Astrocyte (in vitro differentiated cells and primary cell): ENCODE measurements around the gene MAP3K20. TPM values are rescaled to one million over a fixed set of nuclear protein-coding genes. Genes with fewer than 3 reads are reported as not detected.

Experiments
- DNase-seq: peaks from one replicate; pipeline ENCODE4 v3.0.0-alpha.2; 2010; ENCODE audit warnings: low read depth
- FAIRE-seq: peaks from 2 replicates; lab custom pipeline; 2011; peaks lifted over from hg19 to GRCh38; lab: Jason Lieb, UNC
- H2AFZ ChIP-seq: 2 replicates; pipeline ENCODE4 v1.6.0; 2012; ENCODE audit warnings: low read depth, low read length, inconsistent platforms
- H3K27ac ChIP-seq: 2 replicates; pipeline ENCODE4 v1.5.1; 2011; ENCODE audit warnings: low read depth, low read length, inconsistent platforms
- H3K27me3 ChIP-seq: 2 replicates; pipeline ENCODE4 v1.6.0; 2011; ENCODE audit warnings: low read length, inconsistent platforms; ENCODE audit not compliant: insufficient read depth
- H3K36me3 ChIP-seq: 2 replicates; pipeline ENCODE4 v1.5.1; 2011; ENCODE audit warnings: low read length, inconsistent platforms; ENCODE audit not compliant: insufficient read depth
- H3K4me1 ChIP-seq: 2 replicates; pipeline ENCODE4 v1.5.1; 2011; ENCODE audit warnings: low read length, inconsistent platforms; ENCODE audit not compliant: insufficient read depth
- H3K4me2 ChIP-seq: 2 replicates; pipeline ENCODE4 v1.6.0; 2012; ENCODE audit warnings: low read length, inconsistent platforms
- H3K4me3 ChIP-seq: 2 replicates; pipeline ENCODE4 v1.5.1; 2011; ENCODE audit warnings: low read depth, mild to moderate bottlenecking, low read length, inconsistent platforms; ENCODE audit not compliant: insufficient read depth
- H3K79me2 ChIP-seq: 2 replicates; pipeline ENCODE4 v1.6.0; 2012; ENCODE audit warnings: mild to moderate bottlenecking, low read length, inconsistent platforms; ENCODE audit not compliant: insufficient read depth
- H3K9ac ChIP-seq: 2 replicates; pipeline ENCODE4 v1.6.0; 2012; ENCODE audit warnings: mild to moderate bottlenecking, low read length, inconsistent platforms
- H3K9me3 ChIP-seq: 2 replicates; pipeline ENCODE4 v1.5.1; 2012; ENCODE audit warnings: low read depth, mild to moderate bottlenecking, low read length, inconsistent platforms; ENCODE audit not compliant: insufficient read depth
- H4K20me1 ChIP-seq: 2 replicates; pipeline ENCODE4 v1.6.0; 2012; ENCODE audit warnings: low read length, inconsistent platforms; ENCODE audit not compliant: insufficient read depth
- H3K27ac Mint-ChIP-seq: one replicate; pipeline ENCODE4 v1.8.0; 2021; ENCODE audit warnings: mild to moderate bottlenecking, mixed read lengths; ENCODE audit not compliant: unreplicated experiment
- H3K27me3 Mint-ChIP-seq: one replicate; pipeline ENCODE4 v1.8.0; 2021; ENCODE audit warnings: low read depth, mixed read lengths; ENCODE audit not compliant: unreplicated experiment
- H3K36me3 Mint-ChIP-seq: one replicate; pipeline ENCODE4 v1.8.0; 2021; ENCODE audit warnings: low read depth, mixed read lengths; ENCODE audit not compliant: unreplicated experiment
- H3K4me1 Mint-ChIP-seq: one replicate; pipeline ENCODE4 v1.8.0; 2021; ENCODE audit warnings: low read depth, mixed read lengths; ENCODE audit not compliant: unreplicated experiment
- H3K4me3 Mint-ChIP-seq: one replicate; pipeline ENCODE4 v1.8.0; 2021; ENCODE audit warnings: mild to moderate bottlenecking, moderate library complexity, mixed read lengths; ENCODE audit not compliant: unreplicated experiment
- H3K9me3 Mint-ChIP-seq: one replicate; pipeline ENCODE4 v1.8.0; 2021; ENCODE audit warnings: mild to moderate bottlenecking, mixed read lengths; ENCODE audit not compliant: unreplicated experiment
- EZH2 ChIP-seq: IDR thresholded peaks from 2 replicates; pipeline ENCODE4 v1.6.1; 2012; ENCODE audit warnings: mild to moderate bottlenecking, low read length, inconsistent platforms; ENCODE audit not compliant: insufficient read depth
- total RNA-seq: library from RNA; stranded (reverse); gene quantifications from 2 replicates; pipeline ENCODE4 v1.2.1, GENCODE V29; 2021
- TF ChIP-seq, protein P1 (sequence below): IDR thresholded peaks from 2 replicates; pipeline ENCODE4 v1.5.1; 2011; ENCODE audit warnings: low read depth, mild to moderate bottlenecking, inconsistent platforms, low read length, moderate library complexity; ENCODE audit not compliant: insufficient read depth

Gene MAP3K20
- total RNA-seq, 1 donor from 2014 or later = 42.4 TPM

DNA sequence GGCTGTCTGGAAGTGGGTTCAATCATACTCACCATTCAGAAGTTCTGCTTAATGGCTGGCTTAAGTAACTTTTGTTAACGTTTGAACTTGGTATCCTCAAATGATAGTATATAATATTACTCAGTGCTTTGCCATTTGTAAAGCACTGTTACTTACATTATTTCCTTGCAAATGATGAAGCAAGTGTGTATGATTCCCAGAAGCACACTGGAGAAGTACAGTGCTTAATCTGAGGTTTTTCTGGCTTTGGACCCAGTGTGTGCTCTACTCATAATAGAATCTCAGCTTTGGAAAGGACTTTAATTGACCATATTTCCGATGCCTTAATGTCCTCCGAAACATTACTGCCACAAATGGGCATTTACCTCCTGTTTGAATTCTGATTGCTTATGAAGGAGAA lies 63.3 kb downstream of the MAP3K20 start:
- peaks cover 15% of the 10 kb centered on the region for H3K4me1 ChIP-seq
- H3K4me2 ChIP-seq = no peak overlapping the region
- H4K20me1 ChIP-seq = no peaks in the 10 kb centered on the region
- no peaks in the 10 kb centered on the region for H3K27me3 ChIP-seq
- H2AFZ ChIP-seq = no peak overlapping the region
- H3K36me3 Mint-ChIP-seq = peaks cover 12% of the 10 kb centered on the region
- no peak overlapping the region for H3K4me3 ChIP-seq
- no peaks in the 10 kb centered on the region for H3K27me3 Mint-ChIP-seq
- DNase-seq (no peak), FAIRE-seq (no peak)
- no peaks in the 10 kb centered on the region for H3K9me3 ChIP-seq
- no peak overlapping the region for H3K9ac ChIP-seq
- TF ChIP-seq, protein P1, sequence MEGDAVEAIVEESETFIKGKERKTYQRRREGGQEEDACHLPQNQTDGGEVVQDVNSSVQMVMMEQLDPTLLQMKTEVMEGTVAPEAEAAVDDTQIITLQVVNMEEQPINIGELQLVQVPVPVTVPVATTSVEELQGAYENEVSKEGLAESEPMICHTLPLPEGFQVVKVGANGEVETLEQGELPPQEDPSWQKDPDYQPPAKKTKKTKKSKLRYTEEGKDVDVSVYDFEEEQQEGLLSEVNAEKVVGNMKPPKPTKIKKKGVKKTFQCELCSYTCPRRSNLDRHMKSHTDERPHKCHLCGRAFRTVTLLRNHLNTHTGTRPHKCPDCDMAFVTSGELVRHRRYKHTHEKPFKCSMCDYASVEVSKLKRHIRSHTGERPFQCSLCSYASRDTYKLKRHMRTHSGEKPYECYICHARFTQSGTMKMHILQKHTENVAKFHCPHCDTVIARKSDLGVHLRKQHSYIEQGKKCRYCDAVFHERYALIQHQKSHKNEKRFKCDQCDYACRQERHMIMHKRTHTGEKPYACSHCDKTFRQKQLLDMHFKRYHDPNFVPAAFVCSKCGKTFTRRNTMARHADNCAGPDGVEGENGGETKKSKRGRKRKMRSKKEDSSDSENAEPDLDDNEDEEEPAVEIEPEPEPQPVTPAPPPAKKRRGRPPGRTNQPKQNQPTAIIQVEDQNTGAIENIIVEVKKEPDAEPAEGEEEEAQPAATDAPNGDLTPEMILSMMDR = no peak
- no peak for TF ChIP-seq EZH2
- H3K27ac ChIP-seq = no peak overlapping the region
- no peaks in the 10 kb centered on the region for H3K36me3 ChIP-seq
- H3K27ac Mint-ChIP-seq = no peak overlapping the region
- H3K9me3 Mint-ChIP-seq = peaks cover 8% of the 10 kb centered on the region
- no peak overlapping the region for H3K4me3 Mint-ChIP-seq
- peaks cover 12% of the 10 kb centered on the region for H3K4me1 Mint-ChIP-seq
- H3K79me2 ChIP-seq = peaks cover 4% of the 10 kb centered on the region

DNA sequence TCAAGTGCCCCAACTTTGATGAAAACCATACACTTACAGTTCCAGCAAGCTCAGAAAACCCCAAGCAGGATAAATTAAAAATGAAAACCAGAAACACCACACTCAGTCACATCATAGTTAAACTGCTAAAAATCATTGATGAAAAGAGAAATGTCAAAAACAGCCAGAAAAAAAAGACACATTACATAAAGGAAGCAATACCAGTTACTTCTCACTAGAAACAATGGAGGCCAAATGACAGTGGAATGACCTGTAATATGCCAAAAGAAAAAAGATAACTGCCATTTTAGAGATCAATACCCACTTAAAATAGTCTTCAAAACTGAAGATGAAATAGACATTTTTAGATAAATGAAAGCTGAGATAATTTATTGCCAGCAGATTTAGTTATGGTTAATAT lies 66.0 kb downstream of the MAP3K20 start:
- H3K27ac ChIP-seq = no peak overlapping the region
- H3K9ac ChIP-seq = no peak overlapping the region
- peaks cover 4% of the 10 kb centered on the region for H3K4me1 ChIP-seq
- H3K4me3 Mint-ChIP-seq = no peak overlapping the region
- H4K20me1 ChIP-seq = no peaks in the 10 kb centered on the region
- H3K9me3 ChIP-seq = no peaks in the 10 kb centered on the region
- H3K9me3 Mint-ChIP-seq = peaks cover 8% of the 10 kb centered on the region
- H2AFZ ChIP-seq = no peak overlapping the region
- H3K27ac Mint-ChIP-seq = no peak overlapping the region
- no peaks in the 10 kb centered on the region for H3K27me3 ChIP-seq
- no peaks in the 10 kb centered on the region for H3K27me3 Mint-ChIP-seq
- no peak overlapping the region for H3K4me2 ChIP-seq
- TF ChIP-seq, protein P1 = no peak
- TF ChIP-seq EZH2 = no peak
- DNase-seq (no peak), FAIRE-seq (no peak)
- no peak overlapping the region for H3K4me3 ChIP-seq
- no peaks in the 10 kb centered on the region for H3K79me2 ChIP-seq
- H3K36me3 ChIP-seq = no peaks in the 10 kb centered on the region
- H3K36me3 Mint-ChIP-seq = peaks cover 12% of the 10 kb centered on the region
- peaks cover 8% of the 10 kb centered on the region for H3K4me1 Mint-ChIP-seq

DNA sequence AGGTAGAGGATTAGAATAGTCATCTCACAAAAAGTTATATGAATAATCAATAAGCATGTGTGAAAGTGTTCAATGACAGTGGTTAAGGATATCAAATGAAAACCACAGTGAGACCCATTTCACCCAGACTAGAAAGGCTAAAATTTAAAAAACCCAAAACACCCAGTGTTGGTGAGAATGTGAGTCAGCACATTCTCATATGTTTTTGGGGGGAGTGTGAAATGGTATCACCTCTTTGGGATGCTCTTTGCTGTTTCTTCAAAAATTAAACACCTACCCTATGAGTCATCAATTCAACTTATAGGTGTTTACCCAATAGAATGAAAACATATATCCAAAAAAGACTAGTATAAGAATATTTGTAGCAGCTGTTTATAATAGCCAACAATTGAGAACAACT lies 69.8 kb downstream of the MAP3K20 start:
- H3K27ac Mint-ChIP-seq = no peak overlapping the region
- H3K27me3 Mint-ChIP-seq = no peaks in the 10 kb centered on the region
- FAIRE-seq (no peak), DNase-seq (no peak)
- H3K36me3 Mint-ChIP-seq = peaks cover 12% of the 10 kb centered on the region
- peaks cover 8% of the 10 kb centered on the region for H3K9me3 Mint-ChIP-seq
- H3K4me1 Mint-ChIP-seq = peaks cover 27% of the 10 kb centered on the region
- H4K20me1 ChIP-seq = no peaks in the 10 kb centered on the region
- peaks cover 12% of the 10 kb centered on the region for H3K4me1 ChIP-seq
- no peaks in the 10 kb centered on the region for H3K36me3 ChIP-seq
- H2AFZ ChIP-seq = no peak overlapping the region
- no peak overlapping the region for H3K4me3 Mint-ChIP-seq
- H3K27me3 ChIP-seq = no peaks in the 10 kb centered on the region
- no peak overlapping the region for H3K4me2 ChIP-seq
- no peak for TF ChIP-seq EZH2
- TF ChIP-seq, protein P1 = no peak
- no peaks in the 10 kb centered on the region for H3K9me3 ChIP-seq
- H3K4me3 ChIP-seq = no peak overlapping the region
- no peak overlapping the region for H3K27ac ChIP-seq
- peaks cover 6% of the 10 kb centered on the region for H3K79me2 ChIP-seq
- no peak overlapping the region for H3K9ac ChIP-seq
